ENCODE measurements around the gene CENPVL2.
"Not testable (repeated sequence)": the region's sequence is repeated elsewhere in the genome, so short reads cannot be mapped to it uniquely, and the experiment has no call there.

DNA sequence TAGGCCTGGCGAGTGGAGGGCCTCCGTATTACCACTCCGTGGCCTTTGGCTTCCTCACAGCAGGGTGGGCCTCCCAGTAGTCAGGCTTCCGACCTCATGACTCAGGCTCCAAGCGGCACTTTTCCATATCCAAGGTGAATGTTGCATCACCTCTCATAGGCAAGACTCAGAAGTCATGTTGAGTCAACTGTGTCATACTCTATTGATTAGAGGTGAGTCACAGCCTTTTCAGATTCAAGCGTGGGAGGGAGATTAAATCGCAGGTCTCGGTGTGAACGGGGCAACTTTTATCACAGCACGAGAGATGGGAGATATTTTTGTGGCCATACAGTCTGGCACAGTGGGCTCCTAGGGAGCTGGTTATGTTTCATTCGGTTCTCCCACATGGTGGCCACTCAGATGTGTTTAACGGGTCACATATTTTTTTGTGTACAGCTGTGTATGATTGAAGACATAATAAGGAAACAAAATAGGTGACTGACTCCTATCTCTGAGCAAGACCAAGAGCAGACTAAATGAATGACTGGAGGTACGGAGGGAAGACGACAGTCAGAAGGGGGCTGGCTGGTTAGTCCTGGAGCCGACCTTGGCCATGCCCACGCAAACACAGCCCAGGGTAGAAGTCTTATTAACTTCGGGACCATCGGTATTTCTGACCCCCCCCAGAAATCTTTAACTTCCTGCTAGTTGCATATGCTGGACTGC is 30.5 kb upstream of the CENPVL2 start:
- TF ChIP-seq, protein P1, sequence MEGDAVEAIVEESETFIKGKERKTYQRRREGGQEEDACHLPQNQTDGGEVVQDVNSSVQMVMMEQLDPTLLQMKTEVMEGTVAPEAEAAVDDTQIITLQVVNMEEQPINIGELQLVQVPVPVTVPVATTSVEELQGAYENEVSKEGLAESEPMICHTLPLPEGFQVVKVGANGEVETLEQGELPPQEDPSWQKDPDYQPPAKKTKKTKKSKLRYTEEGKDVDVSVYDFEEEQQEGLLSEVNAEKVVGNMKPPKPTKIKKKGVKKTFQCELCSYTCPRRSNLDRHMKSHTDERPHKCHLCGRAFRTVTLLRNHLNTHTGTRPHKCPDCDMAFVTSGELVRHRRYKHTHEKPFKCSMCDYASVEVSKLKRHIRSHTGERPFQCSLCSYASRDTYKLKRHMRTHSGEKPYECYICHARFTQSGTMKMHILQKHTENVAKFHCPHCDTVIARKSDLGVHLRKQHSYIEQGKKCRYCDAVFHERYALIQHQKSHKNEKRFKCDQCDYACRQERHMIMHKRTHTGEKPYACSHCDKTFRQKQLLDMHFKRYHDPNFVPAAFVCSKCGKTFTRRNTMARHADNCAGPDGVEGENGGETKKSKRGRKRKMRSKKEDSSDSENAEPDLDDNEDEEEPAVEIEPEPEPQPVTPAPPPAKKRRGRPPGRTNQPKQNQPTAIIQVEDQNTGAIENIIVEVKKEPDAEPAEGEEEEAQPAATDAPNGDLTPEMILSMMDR (IDR thresholded peaks at IDR 0.05), result not testable (repeated sequence)
- TF ChIP-seq ZFX (IDR thresholded peaks at IDR 0.05; ENCODE audit: borderline replicate concordance), result not testable (repeated sequence)
